ENCODE results near the gene ALDH16A1. TPM values are rescaled to one million over a fixed set of nuclear protein-coding genes. Genes with fewer than 3 reads are reported as not detected.

Gene ALDH16A1
- total RNA-seq, 1 experiment from 2014 or later = 52.9 TPM

- Histone ChIP-seq H3K4me1 (replicated peaks) (peaks cover 12% of the 10 kb centered on the region), H3K9me3 (replicated peaks) (no peaks in the 10 kb centered on the region; the same call in 1 of the 2 replicates), H3K4me3 (no peak overlapping the region), H3K27ac (no peak overlapping the region), H3K36me3 (no peaks in the 10 kb centered on the region), H3K27me3 (replicated peaks) (peaks cover 71% of the 10 kb centered on the region)
- DNase-seq (ENCODE audit: low read depth in 1 of 2, low spot score in 2 of 2) = no peak
Measured at GRCh38 chr19:49418511-49418910, 34.5 kb upstream of the ALDH16A1 start.

DNA sequence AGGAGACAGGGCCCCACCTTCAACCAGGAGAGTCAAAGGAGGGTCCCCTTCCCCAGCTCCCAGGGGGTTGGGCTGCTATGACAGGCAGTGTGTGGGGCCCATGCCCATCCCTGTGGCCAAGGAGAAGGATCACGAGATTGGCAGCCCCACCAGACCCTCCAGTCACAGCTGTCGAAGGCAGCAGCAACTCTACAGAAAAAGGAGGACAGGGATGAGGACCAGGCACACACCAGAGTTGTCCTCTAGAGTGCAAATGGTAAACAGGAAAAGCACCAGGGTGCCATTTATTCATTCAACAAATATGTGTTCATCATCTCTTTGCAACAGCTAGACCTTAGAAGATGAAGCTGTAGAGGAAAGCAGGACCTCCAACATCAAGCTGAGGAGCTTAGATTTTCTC, 33.9 kb upstream of the ALDH16A1 start:
- no peak overlapping the region for H3K4me3 ChIP-seq
- no peak overlapping the region for H3K27ac ChIP-seq
- DNase-seq (ENCODE audit: low read depth in 1 of 2, low spot score in 2 of 2) = no peak
- peaks cover 12% of the 10 kb centered on the region for H3K4me1 ChIP-seq (replicated peaks)
- peaks cover 2% of the 10 kb centered on the region; the same call in 1 of the 2 replicates for H3K9me3 ChIP-seq (replicated peaks)
- peaks cover 77% of the 10 kb centered on the region for H3K27me3 ChIP-seq (replicated peaks)
- H3K36me3 ChIP-seq = no peaks in the 10 kb centered on the region

GRCh38 chr19:49420227-49420626, 32.8 kb upstream of the ALDH16A1 start:
- no peak overlapping the region for H3K27ac ChIP-seq
- peaks cover 2% of the 10 kb centered on the region; the same call in 1 of the 2 replicates for H3K9me3 ChIP-seq (replicated peaks)
- DNase-seq (ENCODE audit: low read depth in 1 of 2, low spot score in 2 of 2) = no peak
- no peaks in the 10 kb centered on the region for H3K36me3 ChIP-seq
- peaks cover 12% of the 10 kb centered on the region for H3K4me1 ChIP-seq (replicated peaks)
- H3K27me3 ChIP-seq (replicated peaks) = peaks cover 88% of the 10 kb centered on the region
- H3K4me3 ChIP-seq = no peak overlapping the region

- no peak overlapping the region for H3K4me3 ChIP-seq
- peak; percentile 49 to 64 for DNase-seq (ENCODE audit: low read depth in 1 of 2, low spot score in 2 of 2)
Measured at GRCh38 chr19:49421039-49421877, 31.8 kb upstream of the ALDH16A1 start.

DNA sequence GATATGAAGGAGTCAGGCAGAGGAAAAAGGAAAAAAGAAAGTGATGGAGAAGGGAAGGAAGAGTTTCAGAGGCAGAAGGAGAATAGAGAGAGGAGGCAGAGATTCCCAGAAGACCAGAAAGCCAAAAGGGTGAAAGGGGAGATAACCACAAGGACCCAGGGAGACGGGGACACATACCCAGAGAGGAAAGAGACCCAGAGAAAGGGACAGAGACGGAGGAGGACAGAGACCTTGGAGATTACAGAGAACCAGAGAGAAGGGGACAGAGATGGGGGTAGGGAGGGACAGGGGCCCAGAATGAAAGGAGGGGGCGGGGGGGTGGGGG, 31.2 kb upstream of the ALDH16A1 start:
- no peak for DNase-seq (ENCODE audit: low read depth in 1 of 2, low spot score in 2 of 2)
- Histone ChIP-seq H3K4me3 (no peak overlapping the region), H3K27me3 (replicated peaks) (peaks cover 93% of the 10 kb centered on the region), H3K27ac (no peak overlapping the region), H3K4me1 (replicated peaks) (peaks cover 16% of the 10 kb centered on the region), H3K9me3 (replicated peaks) (peaks cover 2% of the 10 kb centered on the region; the same call in 1 of the 2 replicates), H3K36me3 (no peaks in the 10 kb centered on the region)

More at GRCh38 chr19:49421039-49421877, 31.8 kb upstream of the ALDH16A1 start:
- Histone ChIP-seq H3K4me1 (replicated peaks) (peaks cover 16% of the 10 kb centered on the region), H3K36me3 (no peaks in the 10 kb centered on the region), H3K9me3 (replicated peaks) (peaks cover 2% of the 10 kb centered on the region; the same call in 1 of the 2 replicates), H3K27ac (no peak overlapping the region), H3K27me3 (replicated peaks) (peaks cover 93% of the 10 kb centered on the region)

DNA sequence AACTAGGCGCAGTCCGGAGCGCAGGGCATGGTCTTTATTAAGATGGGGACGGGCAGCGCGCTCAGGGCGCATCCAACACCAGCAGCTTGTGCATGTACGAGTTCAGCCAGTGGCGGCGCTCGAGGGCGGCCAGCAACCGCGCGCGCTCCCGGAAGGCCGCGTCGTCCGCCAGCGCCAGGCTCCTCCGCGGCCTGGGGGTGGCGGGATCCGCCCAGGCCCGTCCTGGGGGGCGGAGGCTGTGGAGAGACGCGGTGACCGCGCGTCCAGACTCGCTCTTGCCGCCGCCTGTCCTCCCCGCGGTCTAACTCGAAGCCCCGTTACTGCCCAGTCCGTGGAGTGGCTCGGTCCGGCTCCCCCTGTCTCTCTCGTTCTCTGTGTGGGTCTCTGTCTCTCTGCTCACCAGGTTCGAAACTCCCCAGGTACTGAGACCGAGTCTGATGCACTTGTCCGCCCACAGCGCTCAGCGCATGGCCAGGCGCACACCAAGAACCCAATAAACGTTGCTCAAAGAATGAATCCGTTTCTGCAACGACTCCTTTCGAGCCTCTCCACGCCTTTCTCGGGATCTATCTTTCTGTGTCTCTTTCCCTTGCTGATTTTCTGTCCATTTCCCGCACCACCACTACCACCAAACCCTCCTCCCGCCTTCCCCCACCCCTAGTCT, 30.5 kb upstream of the ALDH16A1 start:
- no peak overlapping the region for H3K27ac ChIP-seq
- H3K27me3 ChIP-seq (replicated peaks) = peaks cover 92% of the 10 kb centered on the region
- no peaks in the 10 kb centered on the region for H3K36me3 ChIP-seq
- H3K4me1 ChIP-seq (replicated peaks) = peaks cover 16% of the 10 kb centered on the region
- peaks cover 2% of the 10 kb centered on the region; the same call in 1 of the 2 replicates for H3K9me3 ChIP-seq (replicated peaks)
- no peak for DNase-seq (ENCODE audit: low read depth in 1 of 2, low spot score in 2 of 2)
- no peak overlapping the region for H3K4me3 ChIP-seq

GRCh38 chr19:49423071-49423984, 29.7 kb upstream of the ALDH16A1 start, which contains the start of gene PTH2:
PTH2 (minus strand) TSS chr19:49423441; CDS start chr19:49423339, 102 bp downstream.
- H3K9me3 ChIP-seq (replicated peaks) = peaks cover 2% of the 10 kb centered on the region; the same call in 1 of the 2 replicates
- DNase-seq (ENCODE audit: low read depth in 1 of 2, low spot score in 2 of 2) = no peak
- H3K36me3 ChIP-seq = no peaks in the 10 kb centered on the region
- no peak within 1 kb of the TSS for H3K27ac ChIP-seq
- no peak within 1 kb of the TSS for H3K4me3 ChIP-seq
- H3K4me1 ChIP-seq (replicated peaks) = peaks cover 16% of the 10 kb centered on the region
- peaks cover 92% of the 10 kb centered on the region for H3K27me3 ChIP-seq (replicated peaks)

DNA sequence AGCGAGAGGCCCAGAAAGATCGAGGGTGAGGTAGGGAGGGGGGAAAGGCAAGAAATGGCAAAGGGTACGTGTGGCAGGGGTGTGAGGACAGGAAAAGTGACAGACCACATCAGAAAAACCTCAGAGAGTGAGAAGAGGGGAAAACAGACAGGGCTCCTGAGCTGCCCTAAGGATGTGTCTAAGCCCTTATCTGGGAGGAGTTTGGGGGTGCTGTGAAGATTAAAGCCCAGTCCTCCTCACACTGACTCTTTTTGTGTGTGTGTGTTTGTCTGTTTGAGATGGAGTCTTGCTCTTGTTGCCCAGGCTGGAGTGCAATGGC, 29.1 kb upstream of the ALDH16A1 start:
- H3K4me1 ChIP-seq (replicated peaks) = peaks cover 16% of the 10 kb centered on the region
- no peak for DNase-seq (ENCODE audit: low read depth in 1 of 2, low spot score in 2 of 2)
- no peak overlapping the region for H3K27ac ChIP-seq
- peaks cover 2% of the 10 kb centered on the region; the same call in 1 of the 2 replicates for H3K9me3 ChIP-seq (replicated peaks)
- peaks cover 94% of the 10 kb centered on the region for H3K27me3 ChIP-seq (replicated peaks)
- no peak overlapping the region for H3K4me3 ChIP-seq
- no peaks in the 10 kb centered on the region for H3K36me3 ChIP-seq

GRCh38 chr19:49425178-49425577, 27.8 kb upstream of the ALDH16A1 start, which contains the start of gene GFY:
GFY (plus strand) TSS chr19:49425388; CDS start chr19:49426431, 1,043 bp downstream.
- Histone ChIP-seq H3K9me3 (replicated peaks) (peaks cover 2% of the 10 kb centered on the region; the same call in 1 of the 2 replicates), H3K36me3 (no peaks in the 10 kb centered on the region), H3K27me3 (replicated peaks) (peaks cover 93% of the 10 kb centered on the region), H3K4me3 (no peak within 1 kb of the TSS), H3K27ac (no peak within 1 kb of the TSS), H3K4me1 (replicated peaks) (peaks cover 16% of the 10 kb centered on the region)
- DNase-seq (ENCODE audit: low read depth in 1 of 2, low spot score in 2 of 2) = no peak

- H3K9me3 ChIP-seq (replicated peaks) = peaks cover 2% of the 10 kb centered on the region; the same call in 1 of the 2 replicates
Measured at GRCh38 chr19:49425922-49426592, 27.0 kb upstream of the ALDH16A1 start.

DNA sequence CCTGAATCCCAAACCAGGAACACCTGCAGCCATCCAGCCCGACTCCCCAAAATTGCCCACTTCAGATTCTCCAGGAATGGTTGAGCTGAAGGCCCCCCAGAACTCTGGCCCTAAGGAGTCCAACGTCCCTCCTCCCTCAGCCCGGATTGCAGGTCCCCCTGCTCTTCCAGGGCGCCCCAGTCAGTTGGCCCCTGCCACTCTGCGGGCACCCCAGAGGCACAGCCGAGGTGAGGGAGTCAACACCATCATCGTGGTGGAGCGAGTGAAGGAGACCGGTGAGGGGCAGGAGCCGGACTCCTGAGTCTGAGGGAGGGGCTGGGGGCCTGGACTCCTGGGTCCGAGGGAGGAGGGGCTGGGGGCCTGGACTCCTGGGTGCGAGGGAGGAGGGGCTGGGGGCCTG, 25.7 kb upstream of the ALDH16A1 start:
- DNase-seq (ENCODE audit: low read depth in 1 of 2, low spot score in 2 of 2) = no peak
- peaks cover 91% of the 10 kb centered on the region for H3K27me3 ChIP-seq (replicated peaks)
- no peaks in the 10 kb centered on the region for H3K36me3 ChIP-seq

More at GRCh38 chr19:49425922-49426592, 27.0 kb upstream of the ALDH16A1 start:
- no peak overlapping the region for H3K27ac ChIP-seq
- H3K36me3 ChIP-seq = no peaks in the 10 kb centered on the region
- peaks cover 15% of the 10 kb centered on the region for H3K4me1 ChIP-seq (replicated peaks)
- H3K27me3 ChIP-seq (replicated peaks) = peaks cover 89% of the 10 kb centered on the region
- no peak for DNase-seq (ENCODE audit: low read depth in 1 of 2, low spot score in 2 of 2)
- H3K4me3 ChIP-seq = no peak overlapping the region

DNA sequence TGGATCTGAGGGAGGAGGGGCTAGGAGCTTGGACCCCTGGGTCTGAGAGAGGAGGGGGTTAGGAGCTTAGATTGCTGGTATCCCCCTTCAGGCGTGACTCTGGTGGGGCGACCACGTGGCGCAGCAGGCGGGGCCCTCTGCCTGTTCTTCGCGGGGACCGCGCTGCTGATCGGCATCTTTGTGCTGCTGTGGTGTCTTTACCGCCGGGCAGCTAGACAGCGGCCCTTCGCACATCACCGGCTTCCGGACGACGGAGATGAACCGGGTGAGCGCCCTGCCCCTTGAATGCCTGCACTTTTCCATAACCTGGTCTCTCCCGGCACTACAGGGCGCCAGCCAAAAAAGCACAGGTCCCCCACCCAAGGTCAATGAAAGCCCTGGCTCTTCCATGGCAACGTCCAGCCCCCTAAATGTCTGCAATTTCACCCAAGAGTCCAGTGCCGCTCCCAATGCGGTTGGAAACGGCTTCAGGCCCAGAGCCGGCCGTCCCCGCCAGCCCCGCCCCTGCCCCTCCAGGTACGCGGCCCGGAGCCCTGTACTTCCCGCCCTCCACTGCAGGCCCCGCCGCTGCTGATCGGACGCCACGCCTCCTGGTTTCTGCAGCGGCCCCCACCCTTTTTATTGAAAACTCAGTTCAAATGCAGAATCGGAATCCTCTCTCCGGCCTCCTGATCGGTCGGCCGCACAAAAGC, 25.0 kb upstream of the ALDH16A1 start:
- DNase-seq (ENCODE audit: low read depth in 1 of 2, low spot score in 2 of 2) = no peak
- no peak overlapping the region for H3K4me3 ChIP-seq
- H3K9me3 ChIP-seq (replicated peaks) = peaks cover 2% of the 10 kb centered on the region; the same call in 1 of the 2 replicates
- peaks cover 4% of the 10 kb centered on the region for H3K4me1 ChIP-seq (replicated peaks)
- H3K27me3 ChIP-seq (replicated peaks) = peaks cover 91% of the 10 kb centered on the region
- no peaks in the 10 kb centered on the region for H3K36me3 ChIP-seq
- no peak overlapping the region for H3K27ac ChIP-seq

More for the DNA sequence above, 25.7 kb upstream of the ALDH16A1 start:
- Histone ChIP-seq H3K9me3 (replicated peaks) (peaks cover 2% of the 10 kb centered on the region; the same call in 1 of the 2 replicates), H3K4me1 (replicated peaks) (peaks cover 9% of the 10 kb centered on the region), H3K4me3 (no peak overlapping the region), H3K27ac (no peak overlapping the region)

Data from SJSA1 (cell line).